Endodermal cell (in vitro differentiated cells): ENCODE data around the gene GADD45G. TPM values are rescaled to one million over a fixed set of nuclear protein-coding genes. Genes with fewer than 3 reads are reported as not detected.

Experiments
- DNase-seq: peaks from one replicate; pipeline ENCODE4 v3.0.0-alpha.2; 2017
- H3K27ac ChIP-seq: 2 replicates; pipeline ENCODE4 v1.5.1; 2013; ENCODE audit warnings: mild to moderate bottlenecking, low read depth, low read length, moderate library complexity
- H3K27me3 ChIP-seq: 2 replicates; pipeline ENCODE4 v1.6.1; 2013; ENCODE audit warnings: mild to moderate bottlenecking, low read length, moderate library complexity; ENCODE audit not compliant: insufficient read depth, control insufficient read depth, poor library complexity, severe bottlenecking
- H3K36me3 ChIP-seq: 2 replicates; pipeline ENCODE4 v1.7.0; 2013; ENCODE audit warnings: mild to moderate bottlenecking, low read length, moderate library complexity; ENCODE audit not compliant: control insufficient read depth, insufficient read depth
- H3K4me1 ChIP-seq: one replicate; pipeline ENCODE4 v1.7.0; 2013; ENCODE audit warnings: low read length; ENCODE audit not compliant: control insufficient read depth, insufficient read depth
- H3K4me3 ChIP-seq: 2 replicates; pipeline ENCODE4 v1.5.1; 2013; ENCODE audit warnings: mild to moderate bottlenecking, low read length, moderate library complexity
- H3K9ac ChIP-seq: 2 replicates; pipeline ENCODE4 v1.6.1; 2013; ENCODE audit warnings: mild to moderate bottlenecking, low read length, moderate library complexity; ENCODE audit not compliant: poor library complexity, severe bottlenecking; ENCODE audit errors: extremely low read depth
- H3K9me3 ChIP-seq: 2 replicates; pipeline ENCODE4 v1.6.1; 2013; ENCODE audit warnings: mild to moderate bottlenecking, low read length, moderate library complexity; ENCODE audit not compliant: control insufficient read depth
- H3K27ac Mint-ChIP-seq: 2 replicates; pipeline ENCODE4 v1.8.0; 2020; ENCODE audit warnings: mixed read lengths
- H3K27me3 Mint-ChIP-seq: 2 replicates; pipeline ENCODE4 v1.8.0; 2021; ENCODE audit warnings: mild to moderate bottlenecking, mixed read lengths; ENCODE audit not compliant: insufficient read depth
- H3K36me3 Mint-ChIP-seq: 2 replicates; pipeline ENCODE4 v1.8.0; 2020; ENCODE audit warnings: low read depth, mixed read lengths
- H3K4me1 Mint-ChIP-seq: 2 replicates; pipeline ENCODE4 v1.8.0; 2020; ENCODE audit warnings: mixed read lengths
- H3K4me3 Mint-ChIP-seq: 2 replicates; pipeline ENCODE4 v1.8.0; 2020; ENCODE audit warnings: mild to moderate bottlenecking, moderate library complexity, mixed read lengths
- H3K9me3 Mint-ChIP-seq: 2 replicates; pipeline ENCODE4 v1.8.0; 2020; ENCODE audit warnings: mild to moderate bottlenecking, mixed read lengths
- WGBS, 2 experiments: methylation state at CpG; one replicate each; pipeline versions ENCODE4 v1.1.5 to v1.1.7; 2013; ENCODE audit warnings: missing lambda C conversion rate in 2 of 2, mixed read lengths in 1 of 2; ENCODE audit not compliant: insufficient coverage in 1 of 2, insufficient read length in 1 of 2; 5-methylcytosine and 5-hydroxymethylcytosine counted together
- total RNA-seq, 2 donors: library from RNA; stranded (reverse); fragmentation: NEBNext Ultra II Directional in 1 of 2; extraction: Animal tissue kit (Norgen Biotek cat#: 25700) in 1 of 2; gene quantifications; 2 replicates in 1 of 2; 3 replicates in 1 of 2; pipeline ENCODE4 v1.2.1, GENCODE V29; 2021
- TF ChIP-seq, protein P1 (sequence below): fragments of 200-600 bp; sonication (generic); conservative IDR thresholded peaks from 2 replicates; pipeline ENCODE4 v1.5.0; 2021; ENCODE audit warnings: antibody characterized with exemption, mild to moderate bottlenecking

GADD45G gene
- total RNA-seq, 2 donors from 2014 or later = 5.1 to 9.6 TPM

- no peaks in the 10 kb centered on the region for H3K27me3 ChIP-seq
- no peaks in the 10 kb centered on the region for H3K36me3 ChIP-seq
- H3K9me3 Mint-ChIP-seq = no peaks in the 10 kb centered on the region
- H3K9ac ChIP-seq = no peak overlapping the region
- H3K9me3 ChIP-seq = no peaks in the 10 kb centered on the region
- no peaks in the 10 kb centered on the region for H3K36me3 Mint-ChIP-seq
- DNase-seq = no peak
- H3K27me3 Mint-ChIP-seq = peaks cover 2% of the 10 kb centered on the region
- peaks cover 57% of the 10 kb centered on the region for H3K4me1 Mint-ChIP-seq
- no peak overlapping the region for H3K27ac Mint-ChIP-seq
- H3K4me1 ChIP-seq = peaks cover 30% of the 10 kb centered on the region
- WGBS, 2 experiments = 85 to 88% methylated on average over 2 of the region's 2 CpGs
- H3K27ac ChIP-seq = no peak overlapping the region
- no peak overlapping the region for H3K4me3 Mint-ChIP-seq
- no peak overlapping the region for H3K4me3 ChIP-seq
- TF ChIP-seq, protein P1, sequence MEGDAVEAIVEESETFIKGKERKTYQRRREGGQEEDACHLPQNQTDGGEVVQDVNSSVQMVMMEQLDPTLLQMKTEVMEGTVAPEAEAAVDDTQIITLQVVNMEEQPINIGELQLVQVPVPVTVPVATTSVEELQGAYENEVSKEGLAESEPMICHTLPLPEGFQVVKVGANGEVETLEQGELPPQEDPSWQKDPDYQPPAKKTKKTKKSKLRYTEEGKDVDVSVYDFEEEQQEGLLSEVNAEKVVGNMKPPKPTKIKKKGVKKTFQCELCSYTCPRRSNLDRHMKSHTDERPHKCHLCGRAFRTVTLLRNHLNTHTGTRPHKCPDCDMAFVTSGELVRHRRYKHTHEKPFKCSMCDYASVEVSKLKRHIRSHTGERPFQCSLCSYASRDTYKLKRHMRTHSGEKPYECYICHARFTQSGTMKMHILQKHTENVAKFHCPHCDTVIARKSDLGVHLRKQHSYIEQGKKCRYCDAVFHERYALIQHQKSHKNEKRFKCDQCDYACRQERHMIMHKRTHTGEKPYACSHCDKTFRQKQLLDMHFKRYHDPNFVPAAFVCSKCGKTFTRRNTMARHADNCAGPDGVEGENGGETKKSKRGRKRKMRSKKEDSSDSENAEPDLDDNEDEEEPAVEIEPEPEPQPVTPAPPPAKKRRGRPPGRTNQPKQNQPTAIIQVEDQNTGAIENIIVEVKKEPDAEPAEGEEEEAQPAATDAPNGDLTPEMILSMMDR = no peak
Measured at GRCh38 chr9:89628601-89629000, 23.8 kb downstream of the GADD45G start.

DNA sequence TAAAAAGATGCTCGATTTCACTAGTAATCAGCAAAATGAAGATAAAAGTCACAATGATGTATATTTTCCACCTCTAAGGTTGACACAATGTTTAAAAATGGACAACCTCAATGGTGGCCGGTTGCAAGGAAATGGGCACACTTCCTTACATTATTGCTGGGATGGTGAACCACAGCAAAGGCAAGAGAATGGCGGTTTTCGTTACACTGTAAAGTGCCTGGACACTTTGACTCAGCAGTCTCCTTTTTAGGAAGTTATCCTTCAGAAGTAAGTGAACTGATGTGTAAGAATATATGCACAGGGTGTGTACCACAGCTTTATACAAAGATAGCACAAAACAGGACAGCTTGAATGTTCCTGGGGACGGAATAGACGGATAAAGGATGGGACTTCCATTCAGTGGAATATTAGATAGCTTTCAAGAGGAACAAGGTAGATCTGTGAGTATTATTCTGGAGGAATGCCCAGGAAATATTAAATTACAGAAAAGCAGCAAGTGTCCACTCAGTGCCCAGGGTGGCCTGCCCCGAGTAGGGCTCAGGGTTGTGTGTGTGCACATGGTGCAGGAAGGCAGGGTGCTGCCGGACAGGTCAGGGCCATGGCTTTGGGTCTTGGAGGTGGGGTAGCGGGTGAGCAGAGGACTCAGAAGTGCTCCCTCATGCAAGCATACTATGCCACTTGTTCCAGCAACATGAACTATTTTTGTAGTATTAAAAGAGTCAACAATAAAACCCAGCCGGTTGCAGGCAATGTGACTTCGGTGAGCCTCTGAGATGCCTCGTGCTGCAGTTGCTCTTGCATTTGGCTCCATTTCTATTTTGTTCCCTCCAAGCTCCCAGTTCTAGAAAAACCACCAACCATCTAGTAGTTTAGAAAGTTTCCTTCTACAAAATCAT is 24.5 kb downstream of the GADD45G start:
- TF ChIP-seq, protein P1 = no peak
- WGBS, 2 experiments = 93 to 97% methylated on average over 10 to 12 of the region's 12 CpGs
- H3K27me3 Mint-ChIP-seq = peaks cover 2% of the 10 kb centered on the region
- peaks cover 56% of the 10 kb centered on the region for H3K4me1 Mint-ChIP-seq
- H3K9me3 Mint-ChIP-seq = no peaks in the 10 kb centered on the region
- no peaks in the 10 kb centered on the region for H3K9me3 ChIP-seq
- H3K27ac Mint-ChIP-seq = no peak overlapping the region
- H3K4me3 Mint-ChIP-seq = no peak overlapping the region
- H3K27ac ChIP-seq = no peak overlapping the region
- H3K27me3 ChIP-seq = no peaks in the 10 kb centered on the region
- no peaks in the 10 kb centered on the region for H3K36me3 Mint-ChIP-seq
- no peak overlapping the region for H3K4me3 ChIP-seq
- no peak for DNase-seq
- H3K9ac ChIP-seq = no peak overlapping the region
- peaks cover 29% of the 10 kb centered on the region for H3K4me1 ChIP-seq
- H3K36me3 ChIP-seq = no peaks in the 10 kb centered on the region

GRCh38 chr9:89630508-89630907 is 25.7 kb downstream of the GADD45G start:
- no peak overlapping the region for H3K4me3 ChIP-seq
- H3K27ac ChIP-seq = no peak overlapping the region
- Mint-ChIP-seq H3K4me1 (peaks cover 61% of the 10 kb centered on the region), H3K36me3 (no peaks in the 10 kb centered on the region), H3K4me3 (no peak overlapping the region), H3K27me3 (peaks cover 2% of the 10 kb centered on the region), H3K9me3 (no peaks in the 10 kb centered on the region), H3K27ac (peak overlapping the region; percentile 15)
- no peaks in the 10 kb centered on the region for H3K9me3 ChIP-seq
- H3K4me1 ChIP-seq = peaks cover 32% of the 10 kb centered on the region
- WGBS, 2 experiments = 62 to 72% methylated on average over 3 to 5 of the region's 5 CpGs
- no peaks in the 10 kb centered on the region for H3K36me3 ChIP-seq
- no peaks in the 10 kb centered on the region for H3K27me3 ChIP-seq
- TF ChIP-seq, protein P1 = no peak
- H3K9ac ChIP-seq = no peak overlapping the region
- no peak for DNase-seq
